Spleen (tissue), 11 donors: Measurements from ENCODE around the gene SLC12A9. TPM values are rescaled to one million over a fixed set of nuclear protein-coding genes. Genes with fewer than 3 reads are reported as not detected.
"Not testable (repeated sequence)": the region's sequence is repeated elsewhere in the genome, so short reads cannot be mapped to it uniquely, and the experiment has no call there.

Source experiments
- DNase-seq: peaks from one replicate; pipeline ENCODE4 v3.0.0-alpha.2; 2020
- H3K27ac ChIP-seq, 8 donors: fragments of 200-600 bp; sonication (generic) in 7 of 8; 1 replicate in 4 of 8; 2 replicates in 4 of 8; pipeline versions ENCODE4 v1.5.0 to v1.8.0; 2016 to 2021; ENCODE audit warnings: inconsistent platforms in 4 of 8, mild to moderate bottlenecking in 4 of 8, moderate library complexity in 1 of 8
- H3K27me3 ChIP-seq, 7 donors: fragments of 200-600 bp; sonication (generic) in 6 of 7; replicated peaks in 1 of 7; 1 replicate in 4 of 7; 2 replicates in 3 of 7; pipeline versions ENCODE4 v1.5.0 to v1.8.0; 2016 to 2021; ENCODE audit warnings: inconsistent platforms in 3 of 7, mild to moderate bottlenecking in 1 of 7
- H3K36me3 ChIP-seq, 6 donors: fragments of 200-600 bp; sonication (generic) in 5 of 6; 1 replicate in 4 of 6; 2 replicates in 2 of 6; pipeline versions ENCODE4 v1.5.0 to v1.8.0; 2016 to 2021; ENCODE audit warnings: inconsistent platforms in 2 of 6
- H3K4me1 ChIP-seq, 6 donors: fragments of 200-600 bp; sonication (generic) in 5 of 6; 1 replicate in 3 of 6; 2 replicates in 3 of 6; pipeline versions ENCODE4 v1.5.0 to v1.8.0; 2016 to 2021; ENCODE audit warnings: inconsistent platforms in 3 of 6
- H3K4me3 ChIP-seq, 8 donors: fragments of 200-600 bp; sonication (generic) in 7 of 8; 1 replicate in 4 of 8; 2 replicates in 4 of 8; pipeline versions ENCODE4 v1.5.0 to v1.8.0; 2016 to 2021; ENCODE audit warnings: inconsistent platforms in 4 of 8, mild to moderate bottlenecking in 4 of 8, moderate library complexity in 2 of 8
- H3K9me3 ChIP-seq, 8 donors: fragments of 200-600 bp; sonication (generic) in 7 of 8; 1 replicate in 4 of 8; 2 replicates in 4 of 8; pipeline versions ENCODE4 v1.5.0 to v1.8.0; 2016 to 2021; ENCODE audit warnings: inconsistent platforms in 4 of 8
- POLR2A ChIP-seq, 3 donors: fragments of 450-650 bp; IDR thresholded peaks; one replicate each; pipeline ENCODE4 v1.5.1; 2017; ENCODE audit warnings: antibody characterized with exemption in 3 of 3, mild to moderate bottlenecking in 1 of 3
- POLR2AphosphoS5 ChIP-seq, 3 donors: sonication (generic); formaldehyde crosslinking; IDR thresholded peaks; one replicate each; pipeline ENCODE4 v1.5.1; 2017; ENCODE audit warnings: antibody characterized with exemption in 3 of 3
- WGBS, 5 donors: extraction: QIAGEN DNeasy Blood & Tissue Kit in 3 of 5; methylation state at CpG; one replicate each; pipeline versions ENCODE4 v1.1.5 to v1.1.7; 2013 to 2018; 5-methylcytosine and 5-hydroxymethylcytosine counted together
- intact Hi-C: fragments of 100-400 bp; cut with DNase I; formaldehyde crosslinking; loops from one replicate; pipeline ENCODE4 v1.15.0; 2023; ENCODE audit warnings: low total_unique reads
- polyA plus RNA-seq, 3 donors: library from polyadenylated mRNA; stranded (reverse); fragments of 200-250 nt; gene quantifications; one replicate each; pipeline ENCODE4 v1.2.1, GENCODE V29; 2013
- total RNA-seq, 7 donors: library from RNA; depleted of rRNA in 3 of 7; stranded (reverse); fragments of >200 nt in 3 of 7; fragmentation: NEBNext Ultra II Directional in 4 of 7; extraction: Animal tissue kit (Norgen Biotek cat#: 25700) in 4 of 7; gene quantifications; one replicate each; pipeline versions ENCODE4 v1.1.0 to v1.2.1, GENCODE V29; 2016 to 2021
- TF ChIP-seq, protein P1 (sequence below), 11 experiments: fragments of 200-600 bp in 7 of 11; fragments of 450-650 bp in 4 of 11; sonication (generic) in 4 of 11; IDR thresholded peaks in 8 of 11; conservative IDR thresholded peaks in 3 of 11; 1 replicate in 7 of 11; 2 replicates in 4 of 11; pipeline versions ENCODE4 v1.4.0 to v1.8.0; 2016 to 2021; ENCODE audit warnings: antibody characterized with exemption in 11 of 11, inconsistent platforms in 4 of 11, mild to moderate bottlenecking in 1 of 11
- donor health status: healthy with polysubstance abuse.
- donor health status: DM: no; HTN: no; CAD: no; lungs with moderate emphysema.
- donor health status: DM: no; HTN: no; CAD: no.
- donor health status: Bipolar disorder and iron deficiency.
- donor health status: healthy.
- donor health status: DM: no; HTN: no; CAD: no.
- donor health status: DM: yes; HTN: yes; CAD: no.

The SLC12A9 gene
- total and polyA plus RNA-seq, 10 donors = 17.0 to 109 (median 51.3) TPM

DNA sequence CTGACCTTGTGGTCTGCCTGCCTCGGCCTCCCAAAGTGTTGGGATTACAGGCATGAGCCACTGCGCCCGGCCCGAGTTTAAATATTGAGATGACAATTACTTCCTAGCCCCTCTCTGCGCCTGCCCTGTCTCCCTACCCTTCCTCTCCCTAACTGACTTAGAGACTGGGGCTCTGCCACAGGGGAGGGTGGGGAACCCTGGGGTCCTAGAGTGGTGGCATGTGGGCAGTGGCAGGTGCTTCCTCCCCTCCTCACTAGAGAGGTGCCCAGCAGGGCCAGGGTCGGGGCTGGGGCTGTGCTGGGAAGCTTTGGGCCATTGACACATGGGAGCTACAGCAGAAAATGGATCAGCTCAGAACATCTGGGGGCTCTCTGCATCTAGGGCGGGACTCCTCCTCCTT lies 50.1 kb downstream of the SLC12A9 start:
- H3K4me1 ChIP-seq = peaks cover 0 to under 1% (median 0%) of the 10 kb centered on the region in 6 donors
- H3K4me3 ChIP-seq = no peak overlapping the region
- 76 to 89% (median 84%) methylated on average over 7 of the region's 7 CpGs for WGBS, 5 donors
- H3K36me3 ChIP-seq = no peaks in the 10 kb centered on the region
- no peak for TF ChIP-seq POLR2AphosphoS5 (IDR thresholded peaks at IDR 0.05)
- no peak for TF ChIP-seq POLR2A (IDR thresholded peaks at IDR 0.05)
- TF ChIP-seq, protein P1, sequence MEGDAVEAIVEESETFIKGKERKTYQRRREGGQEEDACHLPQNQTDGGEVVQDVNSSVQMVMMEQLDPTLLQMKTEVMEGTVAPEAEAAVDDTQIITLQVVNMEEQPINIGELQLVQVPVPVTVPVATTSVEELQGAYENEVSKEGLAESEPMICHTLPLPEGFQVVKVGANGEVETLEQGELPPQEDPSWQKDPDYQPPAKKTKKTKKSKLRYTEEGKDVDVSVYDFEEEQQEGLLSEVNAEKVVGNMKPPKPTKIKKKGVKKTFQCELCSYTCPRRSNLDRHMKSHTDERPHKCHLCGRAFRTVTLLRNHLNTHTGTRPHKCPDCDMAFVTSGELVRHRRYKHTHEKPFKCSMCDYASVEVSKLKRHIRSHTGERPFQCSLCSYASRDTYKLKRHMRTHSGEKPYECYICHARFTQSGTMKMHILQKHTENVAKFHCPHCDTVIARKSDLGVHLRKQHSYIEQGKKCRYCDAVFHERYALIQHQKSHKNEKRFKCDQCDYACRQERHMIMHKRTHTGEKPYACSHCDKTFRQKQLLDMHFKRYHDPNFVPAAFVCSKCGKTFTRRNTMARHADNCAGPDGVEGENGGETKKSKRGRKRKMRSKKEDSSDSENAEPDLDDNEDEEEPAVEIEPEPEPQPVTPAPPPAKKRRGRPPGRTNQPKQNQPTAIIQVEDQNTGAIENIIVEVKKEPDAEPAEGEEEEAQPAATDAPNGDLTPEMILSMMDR (IDR thresholded peaks at IDR 0.05 in 8 of 11, conservative IDR thresholded peaks at IDR 0.05 in 3 of 11) = no peak
- peaks cover 0 to 5% (median 0%) of the 10 kb centered on the region in 8 donors for H3K9me3 ChIP-seq
- intact Hi-C loops = no loop called here
- no peak for DNase-seq
- no peak overlapping the region for H3K27ac ChIP-seq
- peaks cover 0 to 61% (median 13%) of the 10 kb centered on the region in 7 donors for H3K27me3 ChIP-seq

DNA sequence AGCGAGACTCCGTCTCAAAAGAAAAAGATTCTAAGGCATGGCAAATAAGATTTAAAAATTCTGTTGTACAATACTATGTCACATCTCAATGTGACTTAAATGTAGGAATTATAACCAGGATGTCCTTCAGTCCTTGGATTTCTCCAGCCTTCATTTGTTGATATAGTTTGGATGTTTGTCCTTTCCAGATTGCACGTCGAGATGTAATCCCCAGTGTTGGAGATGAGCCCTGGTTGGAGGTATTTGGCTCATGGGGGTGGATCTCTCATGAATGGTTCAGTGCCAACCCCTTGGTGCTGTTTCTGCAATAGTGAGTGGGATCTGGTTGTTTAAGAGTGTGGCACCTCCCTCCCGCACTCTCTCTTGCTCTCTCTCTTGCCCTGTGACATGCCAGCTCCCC lies 56.0 kb downstream of the SLC12A9 start:
- Histone ChIP-seq H3K27me3 (peaks cover 0 to 36% (median 0%) of the 10 kb centered on the region in 7 donors), H3K36me3 (no peaks in the 10 kb centered on the region), H3K27ac (no peak overlapping the region), H3K9me3 (peaks cover 0 to 5% (median 0%) of the 10 kb centered on the region in 8 donors), H3K4me3 (no peak overlapping the region), H3K4me1 (peaks cover 0 to 5% (median 0%) of the 10 kb centered on the region in 6 donors)
- DNase-seq = no peak
- intact Hi-C loops = no loop called here
- WGBS, 5 donors = 90 to 96% (median 94%) methylated on average over 5 of the region's 5 CpGs
- TF ChIP-seq POLR2A (IDR thresholded peaks at IDR 0.05) (no peak), POLR2AphosphoS5 (IDR thresholded peaks at IDR 0.05) (no peak)
- TF ChIP-seq, protein P1 (IDR thresholded peaks at IDR 0.05 in 8 of 11, conservative IDR thresholded peaks at IDR 0.05 in 3 of 11) = no peak

DNA sequence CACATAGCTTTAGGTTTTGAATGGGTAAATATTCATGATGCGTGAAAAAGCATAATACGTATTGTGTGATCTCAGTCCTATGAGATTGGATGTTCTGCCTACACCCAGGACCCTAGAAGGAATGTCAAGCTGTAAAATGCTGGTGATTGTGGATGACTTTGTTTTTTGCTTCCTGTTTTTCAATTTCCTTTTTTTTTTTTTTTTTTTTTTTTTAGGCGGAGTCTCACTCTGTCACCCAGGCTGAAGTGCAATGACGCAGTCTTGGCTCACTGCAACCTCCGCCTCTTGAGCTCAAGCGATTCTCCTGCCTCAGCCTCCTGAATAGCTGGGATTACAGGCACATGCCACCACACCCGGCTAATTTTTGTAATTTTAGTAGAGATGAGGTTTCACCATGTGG lies 57.9 kb downstream of the SLC12A9 start:
- DNase-seq, H3K4me3 ChIP-seq, H3K36me3 ChIP-seq, H3K4me1 ChIP-seq, H3K27ac ChIP-seq, H3K9me3 ChIP-seq, intact Hi-C loops: not testable (repeated sequence)
- peaks cover 0 to 35% (median 0%) of the 10 kb centered on the region in 7 donors for H3K27me3 ChIP-seq
- WGBS, 5 donors = 48 to 63% (median 53%) methylated on average over 7 of the region's 7 CpGs

DNA sequence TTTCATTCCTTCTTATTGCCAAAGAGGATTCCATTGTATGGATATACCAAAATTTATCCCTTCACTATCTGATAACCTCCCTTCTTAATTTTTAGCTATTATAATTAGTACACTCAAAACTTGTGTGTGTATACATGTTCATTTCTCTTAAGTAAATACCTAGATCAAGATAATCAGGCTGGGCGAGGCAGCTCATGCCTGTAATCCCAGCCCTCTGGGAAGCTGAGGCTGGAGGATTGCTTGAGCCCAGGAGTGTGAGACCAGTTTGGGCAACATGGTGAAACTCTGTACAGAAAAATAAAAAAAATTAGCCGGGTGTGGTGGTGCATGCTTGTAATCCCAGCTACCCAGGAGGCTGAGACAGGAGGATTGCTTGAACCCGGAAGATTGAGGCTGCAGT lies 59.0 kb downstream of the SLC12A9 start:
- intact Hi-C loops = no loop called here
- Histone ChIP-seq H3K27ac (no peak overlapping the region), H3K9me3 (peaks cover 0 to 2% (median 0%) of the 10 kb centered on the region in 8 donors), H3K36me3 (no peaks in the 10 kb centered on the region), H3K4me3 (no peak overlapping the region), H3K27me3 (peaks cover 0 to 30% (median 0%) of the 10 kb centered on the region in 7 donors), H3K4me1 (peaks cover 0 to 5% (median 0%) of the 10 kb centered on the region in 6 donors)
- DNase-seq = no peak
- WGBS, 5 donors = 84 to 94% (median 90%) methylated on average over 3 of the region's 3 CpGs
- no peak for TF ChIP-seq POLR2A (IDR thresholded peaks at IDR 0.05)
- TF ChIP-seq, protein P1 (IDR thresholded peaks at IDR 0.05 in 8 of 11, conservative IDR thresholded peaks at IDR 0.05 in 3 of 11) = no peak
- no peak for TF ChIP-seq POLR2AphosphoS5 (IDR thresholded peaks at IDR 0.05)
